GM10248 (cell line): ENCODE data around the gene SLC39A7.

ENCODE experiments used
- CTCF ChIA-PET: fragments of 300-600 bp; sonication (Branson Sonifier 250); formaldehyde crosslinking; extraction: SDS; loops from one replicate; lab custom pipeline; 2021; ENCODE audit warnings: antibody characterized with exemption; lab: Yijun Ruan, JAX
- POLR2A ChIA-PET: fragments of 350-650 bp; sonication (Branson Sonifier 250); formaldehyde crosslinking; extraction: SDS; loops from one replicate; lab custom pipeline; 2020; ENCODE audit warnings: antibody characterized with exemption; lab: Yijun Ruan, JAX
- DNase-seq: peaks from one replicate; pipeline ENCODE4 v3.0.0; 2012; ENCODE audit errors: extremely low spot score
- TF ChIP-seq, protein P1 (sequence below): IDR thresholded peaks from 2 replicates; pipeline ENCODE4 v1.5.1; 2012; ENCODE audit warnings: mild to moderate bottlenecking, low read depth; ENCODE audit errors: extremely low read depth, missing control alignments, control extremely low read depth

Gene SLC39A7

DNA sequence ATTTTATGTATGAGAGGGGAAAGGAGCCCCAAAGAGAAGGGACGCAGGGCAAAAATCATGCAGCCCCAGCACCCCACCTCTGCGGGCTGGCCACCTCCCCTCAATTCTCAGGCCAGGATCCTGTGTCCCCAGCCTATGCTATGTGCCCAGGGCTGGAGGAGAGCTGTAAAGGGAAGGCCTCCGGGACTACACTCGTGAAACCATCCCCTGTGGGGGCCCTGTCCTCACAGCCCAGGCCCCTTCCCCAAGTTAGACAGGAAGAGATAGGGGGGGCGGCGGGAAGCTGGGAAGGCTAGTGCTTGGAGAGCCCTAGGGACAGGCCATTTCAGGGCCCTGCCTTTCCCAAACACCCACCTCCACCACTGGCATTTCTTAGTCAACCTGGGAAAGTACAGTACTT lies 7.0 kb upstream of the SLC39A7 start:
- ChIA-PET CTCF (interaction anchor here (1.5 kb wide), 1 partner anchor 55 kb away, joined by 3 read pairs; no protein-coding TSS in a partner anchor), POLR2A (interaction anchor here (1.6 kb wide), 1 partner anchor 11 kb away, joined by 4 read pairs; the partner anchor contains the start of gene HSD17B8)
- TF ChIP-seq, protein P1, sequence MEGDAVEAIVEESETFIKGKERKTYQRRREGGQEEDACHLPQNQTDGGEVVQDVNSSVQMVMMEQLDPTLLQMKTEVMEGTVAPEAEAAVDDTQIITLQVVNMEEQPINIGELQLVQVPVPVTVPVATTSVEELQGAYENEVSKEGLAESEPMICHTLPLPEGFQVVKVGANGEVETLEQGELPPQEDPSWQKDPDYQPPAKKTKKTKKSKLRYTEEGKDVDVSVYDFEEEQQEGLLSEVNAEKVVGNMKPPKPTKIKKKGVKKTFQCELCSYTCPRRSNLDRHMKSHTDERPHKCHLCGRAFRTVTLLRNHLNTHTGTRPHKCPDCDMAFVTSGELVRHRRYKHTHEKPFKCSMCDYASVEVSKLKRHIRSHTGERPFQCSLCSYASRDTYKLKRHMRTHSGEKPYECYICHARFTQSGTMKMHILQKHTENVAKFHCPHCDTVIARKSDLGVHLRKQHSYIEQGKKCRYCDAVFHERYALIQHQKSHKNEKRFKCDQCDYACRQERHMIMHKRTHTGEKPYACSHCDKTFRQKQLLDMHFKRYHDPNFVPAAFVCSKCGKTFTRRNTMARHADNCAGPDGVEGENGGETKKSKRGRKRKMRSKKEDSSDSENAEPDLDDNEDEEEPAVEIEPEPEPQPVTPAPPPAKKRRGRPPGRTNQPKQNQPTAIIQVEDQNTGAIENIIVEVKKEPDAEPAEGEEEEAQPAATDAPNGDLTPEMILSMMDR = no peak
- DNase-seq = no peak

DNA sequence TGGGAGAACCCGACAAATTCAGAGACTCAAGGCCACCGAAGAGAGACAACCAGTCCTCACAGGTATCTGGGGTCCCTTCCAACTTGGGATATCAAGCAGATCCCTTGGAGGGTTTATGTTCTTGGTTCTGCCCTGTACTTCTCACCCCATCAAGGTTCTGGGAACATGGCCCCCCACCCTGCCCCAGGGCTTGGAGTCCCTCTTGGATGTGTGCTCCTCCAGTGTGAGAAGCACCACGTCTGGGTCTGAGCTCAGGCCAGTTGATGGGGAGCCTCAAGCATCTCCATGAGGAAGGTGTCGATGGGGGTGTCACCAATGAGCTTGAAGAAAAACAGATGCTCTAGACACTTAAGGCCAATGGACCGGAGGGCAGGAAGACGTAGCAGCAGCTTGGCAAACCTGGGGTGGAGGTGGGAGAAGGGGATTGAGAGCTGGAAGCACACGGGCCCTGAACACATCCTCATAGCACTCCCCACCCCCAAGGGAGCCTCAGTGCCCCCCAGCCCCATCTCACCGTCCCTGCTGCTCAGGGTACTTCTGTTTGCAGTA lies 6.2 kb upstream of the SLC39A7 start:
- TF ChIP-seq, protein P1 = no peak
- POLR2A ChIA-PET = interaction anchor here (1.6 kb wide), 1 partner anchor 10 kb away, joined by 4 read pairs; the partner anchor contains the start of gene HSD17B8
- CTCF ChIA-PET = interaction anchor here (0.8 kb wide), 1 partner anchor 47 kb away, joined by 3 read pairs; no protein-coding TSS in a partner anchor
- no peak for DNase-seq

DNA sequence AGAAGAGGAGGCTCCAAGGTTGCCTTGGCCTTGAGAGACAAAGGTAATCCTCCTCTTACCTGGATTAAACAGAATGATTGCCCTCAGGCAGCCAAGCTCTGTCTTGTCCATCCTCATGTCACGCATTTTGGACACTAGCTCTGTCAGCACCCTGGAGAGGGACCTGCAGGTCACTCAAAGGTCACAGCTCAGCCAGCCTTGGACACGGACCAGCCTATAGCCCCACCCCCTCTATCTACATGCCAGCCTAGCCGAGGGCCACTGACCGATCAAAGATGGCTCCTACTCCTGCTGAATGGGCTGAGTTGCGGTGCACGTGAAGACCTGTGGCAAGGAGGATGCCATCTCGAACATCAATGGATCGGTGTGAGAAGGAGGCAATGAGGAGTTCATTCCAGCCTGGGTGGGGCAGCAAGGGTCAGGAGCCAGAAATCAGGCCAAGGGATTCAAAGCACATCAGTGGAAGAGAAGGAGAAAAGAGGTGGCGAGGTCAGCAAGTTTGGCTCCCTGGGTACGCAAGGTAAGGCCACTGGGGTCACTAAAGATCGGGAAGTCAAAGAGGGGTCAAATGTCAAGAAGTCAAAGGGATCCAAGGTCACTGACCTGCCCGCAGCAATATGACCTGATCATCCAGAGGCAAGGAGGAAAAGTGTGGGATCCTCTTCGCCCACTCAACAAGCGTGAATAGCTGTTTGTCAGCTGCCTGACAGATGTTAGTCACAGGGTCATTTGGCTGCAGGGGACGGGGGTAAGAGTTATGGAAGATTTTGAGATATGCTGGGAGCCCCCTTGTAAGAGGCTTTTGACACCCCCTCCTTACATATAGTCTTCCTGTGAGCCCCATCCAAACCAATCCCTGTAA lies 5.1 kb upstream of the SLC39A7 start:
- no peak for DNase-seq
- ChIA-PET CTCF (interaction anchor here (0.8 to 2.4 kb wide), 3 partner anchors 48 to 81 kb away, joined by 3 to 6 read pairs (median 4); no protein-coding TSS in a partner anchor), POLR2A (interaction anchor here (0.6 to 1.6 kb wide), 2 partner anchors 9 to 42 kb away, joined by 3 to 4 read pairs; partner anchors contain the start of gene HSD17B8)
- TF ChIP-seq, protein P1 = no peak

DNA sequence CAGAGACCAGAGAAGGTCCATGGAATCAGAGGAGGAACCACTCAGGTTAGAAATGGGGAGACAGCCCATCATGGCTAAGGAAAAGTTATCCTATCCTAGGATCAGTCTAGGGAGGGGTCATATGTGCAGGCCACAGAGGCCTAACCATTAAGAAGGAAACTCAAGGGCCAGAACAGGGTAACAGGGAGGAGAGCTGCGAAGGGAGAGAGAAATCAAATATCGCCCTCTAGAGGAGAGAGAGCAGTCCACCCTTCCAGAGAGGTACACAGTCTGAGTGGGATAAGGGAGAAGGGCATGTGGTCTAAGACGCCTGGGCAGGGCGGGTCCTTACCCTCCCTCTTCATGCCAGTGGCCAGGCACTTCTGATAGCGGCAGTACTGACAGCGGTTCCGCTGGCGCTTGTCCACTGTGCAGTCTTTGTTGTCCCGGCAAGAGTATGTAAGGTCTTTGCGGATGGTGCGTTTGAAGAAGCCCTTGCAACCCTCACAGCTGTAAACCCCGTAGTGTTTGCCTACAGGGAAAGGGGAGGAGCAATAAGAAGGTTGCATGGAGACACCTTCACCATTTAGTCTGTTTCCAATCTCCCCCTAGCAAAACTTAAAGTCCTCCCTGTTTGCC lies 3.1 kb upstream of the SLC39A7 start:
- POLR2A ChIA-PET = no interaction called here
- CTCF ChIA-PET = interaction anchor here (0.6 to 2.5 kb wide), 23 partner anchors 8 to 183 kb away, joined by 3 to 9 read pairs (median 4); partner anchors contain the start of gene RING1
- TF ChIP-seq, protein P1 = peak; percentile 61
- DNase-seq = peak; percentile 73

DNA sequence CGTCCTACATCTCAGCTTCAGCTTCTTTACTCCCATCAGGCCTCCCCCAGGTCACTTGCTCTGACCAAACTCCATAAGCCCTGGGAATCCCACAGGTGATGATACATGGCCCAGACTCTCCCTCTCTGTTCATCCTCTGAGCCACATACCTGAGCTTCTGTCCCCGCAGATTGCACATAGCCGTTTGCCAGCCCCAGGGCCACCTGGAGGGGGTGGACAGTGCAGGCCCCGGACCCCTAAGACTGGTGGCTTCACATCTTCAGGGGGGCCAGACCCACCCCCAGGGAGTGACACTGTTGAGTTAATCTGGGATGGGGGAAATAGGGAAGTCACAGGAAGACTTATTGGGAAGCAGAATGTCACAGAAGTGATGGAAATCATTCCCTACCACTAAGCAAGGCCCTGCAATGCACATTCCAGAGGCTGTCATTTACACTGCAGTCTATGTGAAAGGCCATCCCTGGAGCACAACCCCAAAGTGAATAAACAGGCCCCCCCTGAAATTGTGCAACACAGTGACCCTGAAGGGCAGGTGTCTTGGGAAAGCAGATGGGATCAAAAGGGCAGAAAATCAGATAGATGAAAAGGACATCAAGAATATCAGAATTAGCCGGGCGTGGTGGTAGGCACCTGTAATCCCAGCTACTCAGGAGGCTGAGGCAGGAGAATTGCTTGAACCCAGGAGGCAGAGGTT lies 2.4 kb upstream of the SLC39A7 start:
- CTCF ChIA-PET = interaction anchor here (0.7 to 2.5 kb wide), 14 partner anchors 9 to 184 kb away, joined by 3 to 9 read pairs (median 5); partner anchors contain the start of gene RING1
- POLR2A ChIA-PET = no interaction called here
- no peak for DNase-seq
- TF ChIP-seq, protein P1 = no peak
